Measurements from ENCODE around the gene ZCRB1.

ZCRB1 gene

GRCh38 chr12:42288544-42288943 lies 37.4 kb downstream of the ZCRB1 start:
- TF ChIP-seq CTCF (IDR thresholded peaks at IDR 0.05; ENCODE audit: insufficient read depth, missing control alignments), result no peak
- DNase-seq (ENCODE audit: insufficient read length, low spot score), result no peak
- FAIRE-seq, result no peak

GRCh38 chr12:42286741-42287140 lies 39.2 kb downstream of the ZCRB1 start:
- TF ChIP-seq CTCF (IDR thresholded peaks at IDR 0.05; ENCODE audit: insufficient read depth, missing control alignments), result no peak
- no peak for FAIRE-seq

GRCh38 chr12:42285431-42285830 lies 40.5 kb downstream of the ZCRB1 start:
- no peak for FAIRE-seq
- TF ChIP-seq CTCF (IDR thresholded peaks at IDR 0.05; ENCODE audit: insufficient read depth, missing control alignments), result no peak
- no peak for DNase-seq (ENCODE audit: insufficient read length, low spot score)

More at GRCh38 chr12:42286741-42287140, 39.2 kb downstream of the ZCRB1 start:
- DNase-seq (ENCODE audit: insufficient read length, low spot score), result no peak

GRCh38 chr12:42284876-42285275 lies 41.0 kb downstream of the ZCRB1 start:
- FAIRE-seq (no peak), DNase-seq (ENCODE audit: insufficient read length, low spot score) (no peak)
- TF ChIP-seq CTCF (IDR thresholded peaks at IDR 0.05; ENCODE audit: insufficient read depth, missing control alignments), result no peak

GRCh38 chr12:42284157-42284556 lies 41.7 kb downstream of the ZCRB1 start:
- FAIRE-seq, result no peak
- no peak for TF ChIP-seq CTCF (IDR thresholded peaks at IDR 0.05; ENCODE audit: insufficient read depth, missing control alignments)
- no peak for DNase-seq (ENCODE audit: insufficient read length, low spot score)

- TF ChIP-seq CTCF (IDR thresholded peaks at IDR 0.05; ENCODE audit: insufficient read depth, missing control alignments), result no peak
- DNase-seq (ENCODE audit: insufficient read length, low spot score) (no peak), FAIRE-seq (no peak)
Measured at GRCh38 chr12:42283739-42284138, 42.2 kb downstream of the ZCRB1 start.

- no peak for FAIRE-seq
- no peak for TF ChIP-seq CTCF (IDR thresholded peaks at IDR 0.05; ENCODE audit: insufficient read depth, missing control alignments)
- DNase-seq (ENCODE audit: insufficient read length, low spot score), result no peak
Measured at GRCh38 chr12:42282294-42282693, 43.6 kb downstream of the ZCRB1 start.

Measured in D721Med (cell line).